HG03354 (cell line): ENCODE results near the gene SRMS.
"Not testable (repeated sequence)": the region's sequence is repeated elsewhere in the genome, so short reads cannot be mapped to it uniquely, and the experiment has no call there.

Experiments
- ATAC-seq: cut with Tn5 transposase; IDR thresholded peaks from one replicate; pipeline ENCODE4 v1.9.1; 2021; ENCODE audit warnings: mild to moderate bottlenecking; ENCODE audit not compliant: unreplicated experiment, poor library complexity, severe bottlenecking

Gene SRMS

GRCh38 chr20:63529180-63529860 lies 18.2 kb downstream of the SRMS start:
- ATAC-seq = no peak

GRCh38 chr20:63527184-63527583 lies 20.4 kb downstream of the SRMS start:
- ATAC-seq = no peak

GRCh38 chr20:63525971-63526370 lies 21.6 kb downstream of the SRMS start:
- no peak for ATAC-seq

- ATAC-seq = no peak
These were observed 22.4 kb downstream of the SRMS start for GRCh38 chr20:63525185-63525584.

- ATAC-seq = no peak
These were observed 24.5 kb downstream of the SRMS start for GRCh38 chr20:63522981-63523611.

- no peak for ATAC-seq
These were observed 25.3 kb downstream of the SRMS start for GRCh38 chr20:63522091-63522868.

- ATAC-seq = no peak
These were observed 25.9 kb downstream of the SRMS start for GRCh38 chr20:63521602-63522001.

- ATAC-seq = peak; percentile 55
These were observed 26.5 kb downstream of the SRMS start for GRCh38 chr20:63520934-63521601.

- peak; percentile 69 for ATAC-seq
These were observed 27.0 kb downstream of the SRMS start, which contains the start of gene PPDPF for GRCh38 chr20:63520504-63520933. PPDPF (plus strand) TSS chr20:63520765; CDS start chr20:63521309, 544 bp downstream.

GRCh38 chr20:63519668-63520503 lies 27.7 kb downstream of the SRMS start:
- peak; percentile 40 for ATAC-seq

GRCh38 chr20:63518946-63519667 lies 28.4 kb downstream of the SRMS start:
- ATAC-seq = no peak

GRCh38 chr20:63518351-63518861 lies 29.1 kb downstream of the SRMS start:
- ATAC-seq = no peak

- no peak for ATAC-seq
These were observed 29.9 kb downstream of the SRMS start for GRCh38 chr20:63517376-63518309.

- ATAC-seq = not testable (repeated sequence)
These were observed 33.0 kb downstream of the SRMS start for GRCh38 chr20:63514520-63514919.

GRCh38 chr20:63513207-63513606 lies 34.3 kb downstream of the SRMS start:
- no peak for ATAC-seq

GRCh38 chr20:63509088-63509564 lies 38.4 kb downstream of the SRMS start:
- ATAC-seq = no peak

GRCh38 chr20:63508072-63508768 lies 39.3 kb downstream of the SRMS start:
- no peak for ATAC-seq
